ENCODE measurements around the gene ZACN.
"Not testable (repeated sequence)": the region's sequence is repeated elsewhere in the genome, so short reads cannot be mapped to it uniquely, and the experiment has no call there.

The ZACN gene

DNA sequence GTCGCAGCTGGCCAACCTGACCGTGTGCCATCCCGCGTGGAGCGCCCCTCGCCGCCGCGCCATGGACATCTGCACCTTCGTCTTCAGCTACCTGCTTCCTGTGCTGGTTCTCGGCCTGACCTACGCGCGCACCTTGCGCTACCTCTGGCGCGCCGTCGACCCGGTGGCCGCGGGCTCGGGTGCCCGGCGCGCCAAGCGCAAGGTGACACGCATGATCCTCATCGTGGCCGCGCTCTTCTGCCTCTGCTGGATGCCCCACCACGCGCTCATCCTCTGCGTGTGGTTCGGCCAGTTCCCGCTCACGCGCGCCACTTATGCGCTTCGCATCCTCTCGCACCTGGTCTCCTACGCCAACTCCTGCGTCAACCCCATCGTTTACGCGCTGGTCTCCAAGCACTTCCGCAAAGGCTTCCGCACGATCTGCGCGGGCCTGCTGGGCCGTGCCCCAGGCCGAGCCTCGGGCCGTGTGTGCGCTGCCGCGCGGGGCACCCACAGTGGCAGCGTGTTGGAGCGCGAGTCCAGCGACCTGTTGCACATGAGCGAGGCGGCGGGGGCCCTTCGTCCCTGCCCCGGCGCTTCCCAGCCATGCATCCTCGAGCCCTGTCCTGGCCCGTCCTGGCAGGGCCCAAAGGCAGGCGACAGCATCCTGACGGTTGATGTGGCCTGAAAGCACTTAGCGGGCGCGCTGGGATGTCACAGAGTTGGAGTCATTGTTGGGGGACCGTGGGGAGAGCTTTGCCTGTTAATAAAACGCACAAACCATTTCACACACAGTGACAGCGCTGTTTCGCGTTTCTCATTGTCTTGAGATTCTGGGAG, 2.0 kb upstream of the ZACN start:
- H3K27ac ChIP-seq (ENCODE audit: low read length), result no peak overlapping the region
- H3K36me3 ChIP-seq (ENCODE audit: control insufficient read depth in 2 of 2, insufficient read depth in 2 of 2, low read length in 2 of 2), result no peaks in the 10 kb centered on the region
- H3K9ac ChIP-seq (ENCODE audit: low read length in 2 of 2), result no peak overlapping the region
- H3K4me1 ChIP-seq (ENCODE audit: control insufficient read depth, insufficient read depth, low read length), result peaks cover 48% of the 10 kb centered on the region
- H3K4me3 ChIP-seq (ENCODE audit: low read length in 2 of 2), result no peak overlapping the region
- H3K27me3 ChIP-seq (ENCODE audit: control insufficient read depth in 1 of 2, insufficient read depth in 2 of 2, low read length in 2 of 2), result peaks cover 54 to 60% of the 10 kb centered on the region in 2 donors
- no peaks in the 10 kb centered on the region for H3K9me3 ChIP-seq (ENCODE audit: control insufficient read depth in 2 of 2, low read length in 2 of 2)

- peaks cover 44% of the 10 kb centered on the region for H3K4me1 ChIP-seq (ENCODE audit: control insufficient read depth, insufficient read depth, low read length)
- H3K27me3 ChIP-seq (ENCODE audit: control insufficient read depth in 1 of 2, insufficient read depth in 2 of 2, low read length in 2 of 2), result peaks cover 54 to 60% of the 10 kb centered on the region in 2 donors
Observed at GRCh38 chr17:76077584-76078110, 1.3 kb upstream of the ZACN start.

DNA sequence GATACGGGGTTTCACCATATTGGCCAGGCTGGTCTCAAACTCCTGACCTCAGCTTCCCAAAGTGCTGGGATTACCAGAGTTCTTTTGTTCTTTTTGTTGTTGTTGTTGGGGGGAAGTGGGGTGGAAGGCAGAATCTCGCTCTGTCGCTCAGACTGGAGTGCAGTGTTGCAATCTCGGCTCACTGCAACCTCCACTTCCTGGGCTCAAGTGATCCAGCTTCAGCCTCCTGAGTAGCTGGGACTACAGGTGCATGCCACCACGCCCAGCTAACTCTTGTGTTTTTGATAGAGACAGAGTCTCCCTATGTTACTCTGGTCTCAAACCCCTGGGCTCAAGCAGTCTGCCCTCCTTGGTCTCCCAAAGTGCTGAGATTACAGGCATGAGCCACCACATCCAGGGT, 612 bp upstream of the ZACN start:
- Histone ChIP-seq H3K4me1 (ENCODE audit: control insufficient read depth, insufficient read depth, low read length) (peaks cover 39% of the 10 kb centered on the region), H3K27me3 (ENCODE audit: control insufficient read depth in 1 of 2, insufficient read depth in 2 of 2, low read length in 2 of 2) (peaks cover 54 to 59% of the 10 kb centered on the region in 2 donors)

More at GRCh38 chr17:76077584-76078110, 1.3 kb upstream of the ZACN start:
- H3K36me3 ChIP-seq (ENCODE audit: control insufficient read depth in 2 of 2, insufficient read depth in 2 of 2, low read length in 2 of 2), result no peaks in the 10 kb centered on the region
- no peak overlapping the region for H3K27ac ChIP-seq (ENCODE audit: low read length)
- H3K9ac ChIP-seq (ENCODE audit: low read length in 2 of 2), result no peak overlapping the region
- no peak overlapping the region for H3K4me3 ChIP-seq (ENCODE audit: low read length in 2 of 2)
- no peaks in the 10 kb centered on the region for H3K9me3 ChIP-seq (ENCODE audit: control insufficient read depth in 2 of 2, low read length in 2 of 2)

DNA sequence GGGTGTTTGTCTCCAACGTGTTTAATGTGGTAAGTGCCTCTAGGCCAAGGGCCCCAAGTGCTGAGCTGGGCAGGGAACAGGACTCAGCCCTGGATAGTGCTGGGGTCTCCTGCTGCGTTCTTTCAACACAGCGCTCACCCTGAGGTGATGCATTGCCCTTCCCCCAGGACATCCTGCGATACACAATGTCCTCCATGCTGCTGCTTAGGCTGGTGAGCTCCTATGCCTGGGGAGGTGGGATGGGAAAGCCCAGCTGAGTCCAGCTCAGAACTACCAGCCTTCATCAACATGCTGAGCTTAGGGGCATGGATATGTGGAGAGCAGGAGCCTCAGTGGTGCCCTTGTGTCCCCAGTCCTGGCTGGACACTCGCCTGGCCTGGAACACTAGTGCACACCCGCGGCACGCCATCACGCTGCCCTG, 563 bp downstream of the ZACN start:
- no peak overlapping the region for H3K27ac ChIP-seq (ENCODE audit: low read length)
- H3K9me3 ChIP-seq (ENCODE audit: control insufficient read depth in 2 of 2, low read length in 2 of 2), result no peaks in the 10 kb centered on the region
- peaks cover 35% of the 10 kb centered on the region for H3K4me1 ChIP-seq (ENCODE audit: control insufficient read depth, insufficient read depth, low read length)
- H3K9ac ChIP-seq (ENCODE audit: low read length in 2 of 2), result no peak overlapping the region
- no peak overlapping the region for H3K4me3 ChIP-seq (ENCODE audit: low read length in 2 of 2)
- peaks cover 46 to 48% of the 10 kb centered on the region in 2 donors for H3K27me3 ChIP-seq (ENCODE audit: control insufficient read depth in 1 of 2, insufficient read depth in 2 of 2, low read length in 2 of 2)
- H3K36me3 ChIP-seq (ENCODE audit: control insufficient read depth in 2 of 2, insufficient read depth in 2 of 2, low read length in 2 of 2), result peaks cover 9 to 16% of the 10 kb centered on the region in 2 donors

More for the DNA sequence above, 612 bp upstream of the ZACN start:
- not testable (repeated sequence) for H3K36me3 ChIP-seq (ENCODE audit: control insufficient read depth in 2 of 2, insufficient read depth in 2 of 2, low read length in 2 of 2); H3K27ac ChIP-seq (ENCODE audit: low read length); H3K4me3 ChIP-seq (ENCODE audit: low read length in 2 of 2); H3K9me3 ChIP-seq (ENCODE audit: control insufficient read depth in 2 of 2, low read length in 2 of 2); H3K9ac ChIP-seq (ENCODE audit: low read length in 2 of 2)

DNA sequence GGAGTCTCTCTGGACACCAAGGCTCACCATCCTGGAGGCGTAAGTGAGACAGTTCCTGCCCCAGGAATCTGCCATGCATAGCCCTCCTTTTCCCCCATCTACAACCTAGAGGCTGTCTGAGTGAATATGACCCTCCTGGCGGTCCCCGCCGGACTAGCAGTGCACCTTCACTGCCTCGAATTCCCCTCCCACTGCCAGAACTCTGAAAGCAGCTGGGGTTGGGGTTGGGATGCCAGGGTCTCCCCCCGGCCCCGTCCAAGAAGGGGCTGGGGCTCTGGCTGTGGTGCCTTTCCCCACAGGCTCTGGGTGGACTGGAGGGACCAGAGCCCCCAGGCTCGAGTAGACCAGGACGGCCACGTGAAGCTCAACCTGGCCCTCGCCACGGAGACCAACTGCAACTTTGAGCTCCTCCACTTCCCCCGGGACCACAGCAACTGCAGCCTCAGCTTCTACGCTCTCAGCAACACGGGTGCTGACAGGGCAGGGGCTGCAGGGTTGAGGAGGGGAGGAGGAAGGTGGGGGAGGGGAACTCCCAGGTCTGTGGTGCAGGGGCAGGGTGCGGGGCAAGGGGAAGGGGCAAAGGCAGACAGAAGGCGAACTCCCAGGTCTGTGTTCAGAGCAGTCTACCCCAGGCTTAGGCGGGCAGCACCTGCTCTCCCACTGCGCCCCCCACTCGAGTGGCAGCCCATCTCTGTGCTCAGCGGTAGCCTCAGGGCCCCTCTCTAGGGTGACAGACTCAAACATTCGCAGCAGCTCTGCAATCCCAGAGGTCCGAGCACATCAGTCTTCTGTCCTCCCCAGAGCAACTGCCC, 1.2 kb downstream of the ZACN start:
- Histone ChIP-seq H3K4me3 (ENCODE audit: low read length in 2 of 2) (no peak overlapping the region), H3K9ac (ENCODE audit: low read length in 2 of 2) (no peak overlapping the region), H3K36me3 (ENCODE audit: control insufficient read depth in 2 of 2, insufficient read depth in 2 of 2, low read length in 2 of 2) (peaks cover 15 to 22% of the 10 kb centered on the region in 2 donors), H3K4me1 (ENCODE audit: control insufficient read depth, insufficient read depth, low read length) (peaks cover 29% of the 10 kb centered on the region), H3K27me3 (ENCODE audit: control insufficient read depth in 1 of 2, insufficient read depth in 2 of 2, low read length in 2 of 2) (peaks cover 41 to 42% of the 10 kb centered on the region in 2 donors), H3K27ac (ENCODE audit: low read length) (no peak overlapping the region), H3K9me3 (ENCODE audit: control insufficient read depth in 2 of 2, low read length in 2 of 2) (no peaks in the 10 kb centered on the region)

DNA sequence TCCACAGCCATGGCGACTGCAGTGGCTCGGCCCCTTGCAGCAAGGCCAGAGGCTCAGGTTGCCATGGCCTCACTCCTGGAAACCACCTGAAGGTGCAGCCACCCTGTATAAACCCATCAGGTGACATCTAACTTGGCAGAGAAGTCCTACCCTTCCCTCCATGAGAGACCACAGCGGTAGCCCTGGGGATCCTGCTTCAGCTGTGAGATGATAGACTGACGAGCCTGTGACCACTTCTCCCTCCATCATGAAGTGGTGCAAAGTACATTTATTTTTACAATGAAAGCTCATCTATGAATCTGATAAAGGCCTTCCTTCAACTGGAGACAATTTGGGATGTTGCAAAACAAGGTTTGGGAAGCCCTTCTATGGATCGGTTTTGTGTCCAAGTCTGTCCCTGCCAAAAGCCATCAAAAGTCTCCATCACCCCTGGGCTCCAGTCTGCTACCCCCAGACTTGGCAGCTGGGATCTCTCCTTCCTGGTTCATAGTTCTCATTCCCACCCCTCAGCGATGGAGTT, 1.8 kb downstream of the ZACN start:
- Histone ChIP-seq H3K4me1 (ENCODE audit: control insufficient read depth, insufficient read depth, low read length) (peaks cover 22% of the 10 kb centered on the region), H3K27me3 (ENCODE audit: control insufficient read depth in 1 of 2, insufficient read depth in 2 of 2, low read length in 2 of 2) (peaks cover 34 to 35% of the 10 kb centered on the region in 2 donors), H3K27ac (ENCODE audit: low read length) (no peak overlapping the region), H3K9me3 (ENCODE audit: control insufficient read depth in 2 of 2, low read length in 2 of 2) (no peaks in the 10 kb centered on the region), H3K9ac (ENCODE audit: low read length in 2 of 2) (no peak overlapping the region), H3K36me3 (ENCODE audit: control insufficient read depth in 2 of 2, insufficient read depth in 2 of 2, low read length in 2 of 2) (peaks cover 22 to 28% of the 10 kb centered on the region in 2 donors), H3K4me3 (ENCODE audit: low read length in 2 of 2) (no peak overlapping the region)

- Histone ChIP-seq H3K4me3 (ENCODE audit: low read length in 2 of 2) (no peak overlapping the region), H3K4me1 (ENCODE audit: control insufficient read depth, insufficient read depth, low read length) (peaks cover 15% of the 10 kb centered on the region), H3K27ac (ENCODE audit: low read length) (no peak overlapping the region), H3K9me3 (ENCODE audit: control insufficient read depth in 2 of 2, low read length in 2 of 2) (no peaks in the 10 kb centered on the region), H3K36me3 (ENCODE audit: control insufficient read depth in 2 of 2, insufficient read depth in 2 of 2, low read length in 2 of 2) (peaks cover 24 to 32% of the 10 kb centered on the region in 2 donors), H3K27me3 (ENCODE audit: control insufficient read depth in 1 of 2, insufficient read depth in 2 of 2, low read length in 2 of 2) (peaks cover 27 to 28% of the 10 kb centered on the region in 2 donors), H3K9ac (ENCODE audit: low read length in 2 of 2) (no peak overlapping the region)
Observed at GRCh38 chr17:76081295-76082210, 2.6 kb downstream of the ZACN start.

DNA sequence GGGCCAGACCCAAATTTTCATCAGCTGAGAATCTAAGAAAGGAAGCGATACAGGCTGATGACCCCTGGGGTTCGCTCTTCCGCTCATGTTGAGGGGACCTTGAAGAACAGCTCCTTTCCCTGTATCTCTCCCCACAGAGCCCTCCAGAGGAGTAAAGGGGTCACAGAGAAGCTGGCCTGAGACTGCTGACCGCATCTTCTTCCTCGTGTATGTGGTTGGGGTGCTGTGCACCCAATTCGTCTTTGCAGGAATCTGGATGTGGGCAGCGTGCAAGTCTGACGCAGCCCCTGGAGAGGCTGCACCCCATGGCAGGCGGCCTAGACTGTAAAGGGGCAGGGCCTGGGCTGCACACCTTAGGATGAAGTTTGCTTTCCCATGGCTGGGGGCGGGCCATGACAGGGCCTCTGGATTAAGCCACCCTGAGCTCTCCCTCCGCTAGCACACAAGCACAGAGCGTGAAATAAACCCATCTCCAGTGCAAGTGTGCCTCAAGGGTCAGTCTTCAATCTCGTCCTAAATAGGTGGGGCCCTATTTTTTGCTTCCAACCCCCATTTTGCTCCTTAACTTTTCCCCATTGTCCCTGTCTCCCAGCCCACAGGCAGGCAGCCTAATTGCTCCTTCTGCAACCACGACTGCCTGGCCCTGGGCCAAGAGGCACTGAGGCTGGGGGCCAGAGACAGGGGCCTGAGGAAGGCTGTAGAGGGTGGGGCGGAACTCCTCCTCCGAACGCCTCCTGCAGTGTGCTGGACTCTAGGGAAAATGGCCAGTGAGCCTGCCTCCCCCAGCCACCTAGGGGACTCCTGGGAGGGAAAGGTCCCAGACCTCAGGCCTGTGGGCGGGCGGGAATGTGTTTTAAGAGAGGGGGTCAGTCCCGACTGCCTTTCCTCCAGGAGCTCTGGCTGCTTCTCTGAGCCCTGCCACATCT, 3.6 kb downstream of the ZACN start:
- Histone ChIP-seq H3K4me1 (ENCODE audit: control insufficient read depth, insufficient read depth, low read length) (peaks cover 9% of the 10 kb centered on the region), H3K36me3 (ENCODE audit: control insufficient read depth in 2 of 2, insufficient read depth in 2 of 2, low read length in 2 of 2) (peaks cover 30 to 40% of the 10 kb centered on the region in 2 donors), H3K4me3 (ENCODE audit: low read length in 2 of 2) (no peak overlapping the region), H3K27me3 (ENCODE audit: control insufficient read depth in 1 of 2, insufficient read depth in 2 of 2, low read length in 2 of 2) (peaks cover 16 to 18% of the 10 kb centered on the region in 2 donors), H3K9me3 (ENCODE audit: control insufficient read depth in 2 of 2, low read length in 2 of 2) (no peaks in the 10 kb centered on the region), H3K27ac (ENCODE audit: low read length) (no peak overlapping the region), H3K9ac (ENCODE audit: low read length in 2 of 2) (no peak overlapping the region)

DNA sequence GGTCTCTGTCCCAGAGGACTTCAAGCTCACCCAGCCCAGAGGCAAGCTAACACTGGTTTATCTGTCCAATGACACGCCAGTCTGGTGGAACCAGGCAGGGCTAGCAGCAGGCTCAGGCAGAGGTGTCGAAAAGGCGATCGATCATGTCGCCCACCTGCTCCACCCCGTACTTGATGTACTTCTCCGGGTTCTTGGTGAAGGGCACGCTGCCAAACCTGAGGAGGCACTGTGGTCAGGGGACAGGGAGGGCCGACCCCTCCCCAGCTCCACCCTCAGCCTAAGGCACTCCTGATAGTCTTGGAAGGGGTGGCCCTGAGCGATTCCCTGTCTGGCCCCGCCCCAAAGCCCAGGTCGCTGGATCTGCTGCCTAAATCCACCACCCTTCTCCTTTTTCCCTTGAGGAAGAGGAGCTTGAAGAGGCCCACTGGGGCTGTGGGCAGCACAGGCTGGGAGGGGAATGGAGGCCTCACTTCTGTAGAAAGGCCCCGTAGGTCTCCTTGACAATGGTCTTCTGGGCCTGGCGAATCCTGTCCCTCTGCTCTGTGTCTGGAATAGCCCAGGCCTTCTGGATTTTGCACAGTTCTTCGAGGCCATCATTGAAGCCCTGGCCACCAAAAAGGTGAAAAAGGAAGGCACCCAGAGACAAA, 4.7 kb downstream of the ZACN start:
- peaks cover 9 to 10% of the 10 kb centered on the region in 2 donors for H3K27me3 ChIP-seq (ENCODE audit: control insufficient read depth in 1 of 2, insufficient read depth in 2 of 2, low read length in 2 of 2)
- H3K36me3 ChIP-seq (ENCODE audit: control insufficient read depth in 2 of 2, insufficient read depth in 2 of 2, low read length in 2 of 2), result peaks cover 41 to 50% of the 10 kb centered on the region in 2 donors

More for the DNA sequence above, 4.7 kb downstream of the ZACN start:
- Histone ChIP-seq H3K9ac (ENCODE audit: low read length in 2 of 2) (no peak overlapping the region), H3K27ac (ENCODE audit: low read length) (no peak overlapping the region), H3K9me3 (ENCODE audit: control insufficient read depth in 2 of 2, low read length in 2 of 2) (no peaks in the 10 kb centered on the region), H3K4me1 (ENCODE audit: control insufficient read depth, insufficient read depth, low read length) (peaks cover 9% of the 10 kb centered on the region), H3K4me3 (ENCODE audit: low read length in 2 of 2) (no peak overlapping the region)
